ENCODE results near the gene NLGN1.

GRCh38 chr3:173351886-173352285 lies 45.7 kb upstream of the NLGN1 start:
- TF ChIP-seq POLR2AphosphoS5 (IDR thresholded peaks at IDR 0.05; ENCODE audit: low read depth, low read length) (no peak), SIN3A (IDR thresholded peaks at IDR 0.05; ENCODE audit: borderline replicate concordance, insufficient read depth, low read length) (no peak), TAF1 (IDR thresholded peaks at IDR 0.05; ENCODE audit: borderline replicate concordance, insufficient read depth, low read length) (no peak)
- TF ChIP-seq, protein P1, sequence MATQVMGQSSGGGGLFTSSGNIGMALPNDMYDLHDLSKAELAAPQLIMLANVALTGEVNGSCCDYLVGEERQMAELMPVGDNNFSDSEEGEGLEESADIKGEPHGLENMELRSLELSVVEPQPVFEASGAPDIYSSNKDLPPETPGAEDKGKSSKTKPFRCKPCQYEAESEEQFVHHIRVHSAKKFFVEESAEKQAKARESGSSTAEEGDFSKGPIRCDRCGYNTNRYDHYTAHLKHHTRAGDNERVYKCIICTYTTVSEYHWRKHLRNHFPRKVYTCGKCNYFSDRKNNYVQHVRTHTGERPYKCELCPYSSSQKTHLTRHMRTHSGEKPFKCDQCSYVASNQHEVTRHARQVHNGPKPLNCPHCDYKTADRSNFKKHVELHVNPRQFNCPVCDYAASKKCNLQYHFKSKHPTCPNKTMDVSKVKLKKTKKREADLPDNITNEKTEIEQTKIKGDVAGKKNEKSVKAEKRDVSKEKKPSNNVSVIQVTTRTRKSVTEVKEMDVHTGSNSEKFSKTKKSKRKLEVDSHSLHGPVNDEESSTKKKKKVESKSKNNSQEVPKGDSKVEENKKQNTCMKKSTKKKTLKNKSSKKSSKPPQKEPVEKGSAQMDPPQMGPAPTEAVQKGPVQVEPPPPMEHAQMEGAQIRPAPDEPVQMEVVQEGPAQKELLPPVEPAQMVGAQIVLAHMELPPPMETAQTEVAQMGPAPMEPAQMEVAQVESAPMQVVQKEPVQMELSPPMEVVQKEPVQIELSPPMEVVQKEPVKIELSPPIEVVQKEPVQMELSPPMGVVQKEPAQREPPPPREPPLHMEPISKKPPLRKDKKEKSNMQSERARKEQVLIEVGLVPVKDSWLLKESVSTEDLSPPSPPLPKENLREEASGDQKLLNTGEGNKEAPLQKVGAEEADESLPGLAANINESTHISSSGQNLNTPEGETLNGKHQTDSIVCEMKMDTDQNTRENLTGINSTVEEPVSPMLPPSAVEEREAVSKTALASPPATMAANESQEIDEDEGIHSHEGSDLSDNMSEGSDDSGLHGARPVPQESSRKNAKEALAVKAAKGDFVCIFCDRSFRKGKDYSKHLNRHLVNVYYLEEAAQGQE (IDR thresholded peaks at IDR 0.05; ENCODE audit: insufficient read depth in 1 of 2, low read depth in 2 of 2, low read length in 2 of 2) = no peak
